Occipital lobe (tissue), 2 donors: ENCODE measurements around the gene MAP1S. TPM values are rescaled to one million over a fixed set of nuclear protein-coding genes. Genes with fewer than 3 reads are reported as not detected.

ENCODE experiments used
- DNase-seq: peaks from one replicate; lab custom pipeline; 2025; lab: John Stamatoyannopoulos, UW
- total RNA-seq: library from RNA; depleted of rRNA; stranded (reverse); fragments of >200 nt; gene quantifications from one replicate; pipeline ENCODE4 v1.2.3, GENCODE V29; 2014

MAP1S gene
- total RNA-seq, 1 donor from 2014 or later = 42.0 TPM

DNA sequence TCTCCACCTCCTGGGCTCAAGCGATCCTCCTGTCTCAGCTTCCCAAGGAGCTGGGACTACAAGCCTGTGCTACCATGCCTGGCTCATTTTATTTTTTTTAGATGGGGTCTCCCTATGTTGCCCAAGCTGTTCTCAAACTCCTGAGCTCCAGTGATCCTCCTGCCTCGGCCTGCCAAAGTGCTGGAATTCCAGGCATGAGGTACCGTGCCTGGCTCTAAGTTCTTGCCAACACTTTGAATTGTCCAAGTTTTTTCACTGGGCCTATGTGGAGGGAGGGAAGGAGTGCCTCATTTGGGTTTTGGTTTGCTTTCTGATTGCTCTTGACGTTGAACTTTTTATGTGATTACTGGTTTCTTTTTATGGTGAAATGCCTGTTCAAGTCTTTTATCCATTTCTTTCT lies 26.7 kb upstream of the MAP1S start:
- no peak for DNase-seq

DNA sequence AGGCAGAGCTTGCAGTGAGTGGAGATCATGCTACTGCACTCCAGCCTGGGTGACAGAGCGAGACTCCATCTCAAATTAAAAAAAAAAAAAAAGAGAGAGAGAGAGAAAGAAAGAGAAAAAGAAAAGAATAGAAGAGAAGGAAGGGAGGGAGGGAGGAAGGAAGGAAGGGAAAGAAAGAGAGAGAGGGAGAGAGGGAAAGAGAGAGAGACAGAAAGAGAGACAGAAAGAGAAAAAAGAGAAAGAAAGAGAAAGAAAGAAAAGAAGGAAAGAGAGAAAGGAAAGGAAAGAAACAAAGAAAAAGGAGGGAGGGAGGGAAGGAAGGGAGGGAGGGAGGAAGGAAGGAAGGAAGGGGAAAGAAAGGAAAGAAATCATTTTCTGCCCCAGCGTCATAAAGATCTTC lies 24.1 kb upstream of the MAP1S start:
- no peak for DNase-seq

DNA sequence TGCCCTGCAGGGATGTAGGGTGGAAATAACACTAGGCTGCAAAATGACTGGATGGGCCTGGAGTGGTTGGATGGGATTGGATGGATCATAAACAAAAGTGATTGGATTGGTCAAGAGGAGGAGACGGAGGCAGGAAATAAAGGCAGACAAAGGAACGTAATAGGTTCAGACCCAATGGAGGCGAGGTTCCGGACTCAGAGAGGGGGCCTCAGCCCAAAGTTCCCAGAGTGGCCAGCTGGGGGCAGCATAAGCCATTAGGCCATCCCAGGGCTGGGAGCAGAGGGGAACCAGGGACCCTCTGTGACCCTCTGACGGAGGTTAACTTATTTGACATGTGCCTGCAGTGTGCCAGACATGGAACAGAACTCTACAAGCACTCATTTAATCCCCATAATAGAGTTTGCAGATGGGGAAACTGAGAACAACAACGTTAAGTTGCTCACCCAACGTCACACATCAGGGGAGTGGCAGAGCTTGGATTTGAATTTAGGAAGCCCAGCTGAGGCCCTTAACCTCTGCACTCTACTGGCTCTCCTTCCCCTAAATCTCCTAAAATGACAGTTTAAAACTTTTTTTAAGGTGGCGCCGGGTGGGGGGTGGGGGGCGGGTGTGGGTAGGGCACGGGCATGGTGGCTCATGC lies 15.3 kb upstream of the MAP1S start:
- DNase-seq = no peak

DNA sequence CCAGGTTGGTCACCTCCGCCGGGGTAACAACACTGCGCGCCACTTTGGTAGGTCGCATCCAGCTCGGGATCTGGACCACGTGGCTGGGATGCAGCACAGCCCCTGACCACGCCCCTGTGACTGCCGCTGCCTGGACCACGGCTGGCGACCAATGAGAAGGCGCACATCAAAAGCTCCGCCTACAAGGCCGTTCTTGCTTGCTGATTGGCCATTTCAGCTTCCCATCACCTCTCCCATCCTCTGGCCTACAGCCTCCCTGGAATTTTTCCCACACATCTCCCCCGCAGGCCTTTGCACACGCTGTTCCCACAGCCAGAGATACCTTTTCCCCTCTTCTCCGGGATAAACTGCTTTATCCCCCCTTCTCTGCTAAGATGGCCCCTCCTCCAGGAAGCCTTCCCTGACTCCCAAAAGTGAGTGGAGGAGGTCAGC lies 12.5 kb upstream of the MAP1S start:
- peak; percentile 64 for DNase-seq

DNA sequence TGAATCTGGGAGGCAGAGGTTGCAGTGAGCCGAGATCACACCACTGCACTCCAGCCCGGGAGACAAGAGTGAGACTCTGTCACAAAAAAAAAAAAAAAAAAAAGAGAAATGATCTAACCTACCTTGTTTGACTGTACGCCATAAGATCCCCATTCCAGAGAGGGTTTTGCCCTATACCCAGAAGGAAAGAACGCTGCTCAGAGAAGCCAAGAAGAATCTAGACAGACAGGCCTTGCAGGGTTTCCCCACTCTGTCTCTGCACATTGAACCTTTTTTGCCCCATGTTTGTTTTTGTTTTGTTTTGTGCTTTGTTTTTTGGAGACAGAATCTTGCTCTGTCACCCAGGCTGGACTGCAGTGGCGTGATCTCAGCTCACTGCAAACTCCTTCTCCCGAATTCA lies 7.4 kb upstream of the MAP1S start:
- no peak for DNase-seq

DNA sequence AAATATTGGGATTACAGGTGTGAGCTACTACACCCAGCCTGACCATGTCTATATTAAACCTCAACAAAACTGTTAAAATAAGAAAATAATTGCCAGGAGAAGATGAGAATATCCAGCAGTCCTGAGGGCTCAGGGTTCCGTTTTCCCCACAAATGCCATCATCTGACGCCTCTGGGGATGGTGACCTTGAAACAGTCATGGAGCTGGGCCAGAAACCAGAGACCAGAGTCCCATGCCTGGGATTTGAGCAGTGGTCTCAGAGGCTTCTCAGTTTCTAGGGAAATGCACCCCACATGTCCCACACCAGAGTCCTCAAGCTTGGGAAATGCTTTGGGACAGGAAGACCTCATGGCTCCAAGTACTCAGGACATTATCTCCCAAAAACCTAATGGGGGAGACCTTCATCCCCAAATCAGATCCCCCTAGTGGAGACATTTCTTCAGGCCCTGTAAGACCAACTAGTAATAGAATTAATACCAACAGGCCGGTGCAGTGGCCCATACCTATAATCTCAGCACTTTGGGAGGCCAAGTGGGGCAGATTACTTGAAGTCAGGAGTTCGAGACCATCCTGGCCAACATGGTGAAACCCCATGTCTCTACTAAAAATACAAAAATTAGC lies 2.9 kb upstream of the MAP1S start:
- no peak for DNase-seq

DNA sequence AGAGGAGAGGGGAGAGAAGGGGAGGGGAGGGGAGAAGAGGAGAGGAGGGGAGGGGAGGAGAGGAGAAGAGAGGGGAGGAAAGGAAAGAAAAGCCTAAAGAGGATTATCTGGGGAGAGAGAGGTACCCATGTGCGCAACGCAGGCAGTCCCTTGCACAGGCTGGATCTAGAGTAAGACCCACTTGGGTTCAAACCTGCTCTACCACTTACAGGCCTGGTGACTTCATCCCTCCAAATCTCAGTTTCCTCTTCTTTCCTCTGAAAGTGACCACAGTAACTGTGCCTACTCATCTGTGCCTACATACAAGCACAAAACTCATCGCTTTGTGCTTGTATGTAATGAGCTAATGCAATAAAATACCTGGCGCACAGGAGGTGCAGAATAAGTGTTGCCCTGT lies 732 bp upstream of the MAP1S start:
- DNase-seq = no peak

DNA sequence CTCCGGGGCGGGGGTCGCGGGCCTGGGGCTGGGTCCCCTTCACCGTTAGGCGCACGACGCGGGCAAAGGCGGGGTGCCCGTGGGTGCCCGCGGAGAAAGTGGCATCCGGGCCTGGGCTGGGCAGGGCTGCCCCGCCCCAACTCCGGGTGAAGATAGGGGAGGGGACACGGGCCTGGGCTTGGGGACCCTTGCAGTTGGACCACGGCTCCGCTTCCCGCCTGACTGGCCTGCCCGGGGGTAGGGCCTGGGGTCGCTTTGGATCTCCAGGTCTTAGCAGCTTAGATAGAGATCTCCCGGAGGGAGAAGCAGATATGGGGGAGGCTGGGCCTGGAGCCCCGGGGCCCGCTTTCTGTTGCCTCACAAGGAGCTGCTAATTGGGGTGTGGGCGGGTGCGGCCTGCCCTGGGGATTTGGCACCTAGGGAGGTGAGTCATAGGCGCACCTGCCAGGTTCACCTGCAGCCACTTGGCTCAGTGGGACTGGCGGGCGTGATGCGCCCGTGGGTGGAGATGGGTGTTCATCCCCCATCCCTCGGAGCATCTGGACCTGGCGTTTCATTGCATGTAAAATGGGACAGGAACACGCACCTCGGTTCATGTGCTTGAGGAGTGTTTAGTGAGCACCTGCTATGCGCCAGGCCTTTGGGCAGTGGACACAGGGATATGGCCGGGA lies 585 bp downstream of the MAP1S start:
- peak; percentile 69 for DNase-seq

DNA sequence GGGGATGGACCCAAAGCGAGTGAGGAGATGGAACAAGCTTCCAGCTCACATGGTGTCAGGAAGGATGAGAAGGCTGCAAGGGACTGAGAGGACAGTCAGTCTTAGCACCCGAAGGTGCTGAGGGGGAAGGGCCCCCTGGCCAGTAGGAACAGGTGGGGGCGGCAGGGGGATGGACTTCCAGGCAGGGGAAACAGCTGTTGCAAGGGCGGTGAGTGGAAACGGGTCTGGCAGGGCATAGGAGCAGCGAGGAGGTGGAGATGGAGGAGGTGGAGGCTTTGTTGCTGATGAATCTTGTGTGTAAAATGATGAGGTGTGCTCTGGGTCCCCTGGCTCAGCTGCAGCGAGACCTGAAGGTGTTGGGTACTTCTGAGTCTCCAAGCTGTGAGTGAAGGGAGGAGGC lies 1.2 kb downstream of the MAP1S start:
- DNase-seq = peak; percentile 57

DNA sequence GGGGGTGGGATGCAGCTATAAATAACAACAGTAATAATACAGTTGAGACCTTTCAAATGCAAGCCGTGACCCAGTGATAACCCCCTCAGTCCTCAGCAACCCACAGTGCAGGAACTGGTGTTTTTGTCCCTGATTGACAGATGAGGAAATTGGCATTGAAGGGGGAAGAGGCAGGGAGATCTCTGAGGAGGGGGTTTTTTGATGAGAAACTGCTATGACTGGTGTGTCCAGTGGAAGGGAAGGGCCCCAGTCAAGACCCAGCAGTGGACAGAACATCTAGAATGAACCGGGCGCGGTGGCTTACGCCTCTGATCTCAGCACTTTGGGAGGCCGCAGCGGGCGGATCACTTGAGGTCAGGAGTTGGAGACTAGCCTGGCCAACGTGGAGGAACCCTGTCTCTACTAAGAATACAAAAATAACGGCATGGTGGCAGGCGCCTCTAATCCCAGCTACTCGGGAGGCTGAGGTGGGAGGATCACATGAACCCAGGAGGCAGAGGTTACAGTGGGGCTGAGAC lies 1.9 kb downstream of the MAP1S start:
- no peak for DNase-seq

DNA sequence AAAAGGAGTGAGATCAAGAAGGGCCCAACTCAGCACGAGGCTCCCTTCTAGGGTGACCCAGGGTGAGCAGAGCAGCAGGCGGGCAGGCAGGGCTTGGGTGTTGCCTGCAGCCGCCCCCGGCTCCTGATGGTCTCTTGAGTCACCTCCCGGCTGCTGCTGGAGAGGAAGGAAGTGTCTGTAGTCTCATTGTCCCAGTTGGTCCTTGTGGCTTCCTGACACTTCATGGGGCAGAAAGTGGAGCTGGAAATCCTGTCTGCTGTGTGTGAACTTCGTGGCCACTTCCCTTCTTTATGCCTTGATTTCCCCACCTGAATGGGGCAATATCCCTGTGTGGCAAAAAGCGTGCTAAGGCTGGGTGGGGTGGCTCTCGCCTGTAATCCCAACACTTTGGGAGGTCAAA lies 2.5 kb downstream of the MAP1S start:
- DNase-seq = no peak

DNA sequence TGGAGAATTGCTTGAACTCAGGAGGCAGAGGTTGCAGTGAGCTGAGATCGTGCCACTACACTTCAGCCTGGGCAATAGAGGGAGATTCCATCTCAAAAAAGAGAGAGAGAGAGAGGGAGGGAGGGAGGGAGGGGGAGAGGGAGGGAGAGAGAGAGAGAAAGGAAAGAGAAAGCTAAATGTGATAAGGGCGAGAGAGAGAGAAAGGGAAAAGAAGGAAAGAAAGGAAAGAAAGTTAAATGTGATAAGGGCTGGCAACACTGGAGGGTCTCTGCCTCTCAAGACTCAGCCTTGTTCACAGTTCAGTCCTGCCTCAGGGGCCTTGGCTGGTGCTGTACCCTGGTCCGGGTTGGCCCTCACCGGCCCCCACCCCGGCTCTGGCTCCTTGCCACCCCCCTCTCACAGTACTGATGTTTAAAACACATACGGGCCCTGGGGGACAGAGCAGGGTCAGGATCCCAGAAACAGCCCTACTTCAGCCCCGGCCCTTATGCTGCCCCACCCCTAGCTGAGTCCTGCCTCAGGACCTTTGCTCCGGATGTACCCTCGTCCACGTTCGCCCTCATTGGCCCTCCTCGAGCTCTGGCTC lies 3.5 kb downstream of the MAP1S start:
- no peak for DNase-seq

DNA sequence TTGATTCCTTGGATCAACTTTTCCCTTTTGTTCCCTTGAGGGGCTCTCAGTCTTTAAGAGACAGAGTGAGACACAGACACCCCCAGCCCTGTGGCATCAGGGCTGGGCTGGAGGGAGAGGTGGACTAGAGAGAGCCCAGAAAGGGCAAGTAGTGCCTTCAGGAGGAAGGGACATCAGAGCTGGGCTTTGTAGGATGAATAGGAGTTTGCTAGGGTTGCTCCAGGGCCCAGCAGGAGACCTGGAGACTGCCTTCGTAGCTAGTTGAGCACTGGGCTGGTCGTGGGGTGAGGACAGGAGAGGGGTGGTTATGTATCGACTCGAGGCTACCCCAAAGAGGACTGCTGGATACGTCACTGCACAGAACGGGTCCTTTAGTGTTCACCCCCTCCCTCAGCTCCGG lies 5.4 kb downstream of the MAP1S start:
- DNase-seq = no peak

DNA sequence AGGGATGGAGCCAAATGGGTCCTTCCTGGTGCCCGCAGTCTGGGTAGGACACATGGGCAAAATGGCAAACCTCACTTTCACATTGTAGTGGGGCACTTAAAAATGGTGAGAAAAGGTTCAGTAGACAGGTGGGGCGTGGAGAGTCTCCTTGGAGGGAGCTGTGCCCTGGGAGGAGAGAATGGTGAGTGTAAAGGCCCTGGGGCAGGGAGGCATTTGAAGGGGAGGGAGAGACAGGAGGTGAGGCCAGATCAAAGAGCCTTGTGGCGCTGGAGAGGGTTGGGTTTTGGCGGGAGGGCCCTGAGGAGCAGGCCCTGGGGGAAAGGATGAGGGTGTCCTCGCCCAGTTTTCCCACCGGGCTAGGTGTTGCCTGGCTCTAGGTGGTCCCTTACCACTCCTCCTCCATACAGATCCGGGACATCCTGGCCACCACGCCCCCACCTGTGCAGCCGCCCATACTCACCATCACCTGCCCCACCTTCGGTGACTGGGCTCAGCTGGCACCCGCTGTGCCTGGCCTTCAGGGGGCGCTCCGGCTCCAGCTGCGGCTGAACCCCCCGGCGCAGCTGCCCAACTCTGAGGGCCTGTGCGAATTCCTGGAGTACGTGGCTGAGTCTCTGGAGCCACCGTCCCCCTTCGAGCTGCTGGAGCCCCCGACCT lies 6.3 kb downstream of the MAP1S start:
- no peak for DNase-seq

DNA sequence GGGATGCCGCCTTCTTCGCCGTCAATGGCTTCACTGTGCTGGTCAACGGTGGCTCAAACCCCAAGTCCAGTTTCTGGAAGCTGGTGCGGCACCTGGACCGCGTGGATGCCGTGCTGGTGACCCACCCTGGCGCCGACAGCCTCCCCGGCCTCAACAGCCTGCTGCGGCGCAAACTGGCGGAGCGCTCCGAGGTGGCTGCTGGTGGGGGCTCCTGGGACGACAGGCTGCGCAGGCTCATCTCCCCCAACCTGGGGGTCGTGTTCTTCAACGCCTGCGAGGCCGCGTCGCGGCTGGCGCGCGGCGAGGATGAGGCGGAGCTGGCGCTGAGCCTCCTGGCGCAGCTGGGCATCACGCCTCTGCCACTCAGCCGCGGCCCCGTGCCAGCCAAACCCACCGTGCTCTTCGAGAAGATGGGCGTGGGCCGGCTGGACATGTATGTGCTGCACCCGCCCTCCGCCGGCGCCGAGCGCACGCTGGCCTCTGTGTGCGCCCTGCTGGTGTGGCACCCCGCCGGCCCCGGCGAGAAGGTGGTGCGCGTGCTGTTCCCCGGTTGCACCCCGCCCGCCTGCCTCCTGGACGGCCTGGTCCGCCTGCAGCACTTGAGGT lies 7.0 kb downstream of the MAP1S start:
- no peak for DNase-seq

DNA sequence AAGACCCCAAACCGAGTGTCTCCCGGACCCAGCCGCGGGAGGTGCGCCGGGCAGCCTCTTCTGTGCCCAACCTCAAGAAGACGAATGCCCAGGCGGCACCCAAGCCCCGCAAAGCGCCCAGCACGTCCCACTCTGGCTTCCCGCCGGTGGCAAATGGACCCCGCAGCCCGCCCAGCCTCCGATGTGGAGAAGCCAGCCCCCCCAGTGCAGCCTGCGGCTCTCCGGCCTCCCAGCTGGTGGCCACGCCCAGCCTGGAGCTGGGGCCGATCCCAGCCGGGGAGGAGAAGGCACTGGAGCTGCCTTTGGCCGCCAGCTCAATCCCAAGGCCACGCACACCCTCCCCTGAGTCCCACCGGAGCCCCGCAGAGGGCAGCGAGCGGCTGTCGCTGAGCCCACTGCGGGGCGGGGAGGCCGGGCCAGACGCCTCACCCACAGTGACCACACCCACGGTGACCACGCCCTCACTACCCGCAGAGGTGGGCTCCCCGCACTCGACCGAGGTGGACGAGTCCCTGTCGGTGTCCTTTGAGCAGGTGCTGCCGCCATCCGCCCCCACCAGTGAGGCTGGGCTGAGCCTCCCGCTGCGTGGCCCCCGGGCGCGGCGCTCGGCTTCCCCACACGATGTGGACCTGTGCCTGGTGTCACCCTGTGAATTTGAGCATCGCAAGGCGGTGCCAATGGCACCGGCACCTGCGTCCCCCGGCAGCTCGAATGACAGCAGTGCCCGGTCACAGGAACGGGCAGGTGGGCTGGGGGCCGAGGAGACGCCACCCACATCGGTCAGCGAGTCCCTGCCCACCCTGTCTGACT lies 7.9 kb downstream of the MAP1S start:
- DNase-seq = no peak

DNA sequence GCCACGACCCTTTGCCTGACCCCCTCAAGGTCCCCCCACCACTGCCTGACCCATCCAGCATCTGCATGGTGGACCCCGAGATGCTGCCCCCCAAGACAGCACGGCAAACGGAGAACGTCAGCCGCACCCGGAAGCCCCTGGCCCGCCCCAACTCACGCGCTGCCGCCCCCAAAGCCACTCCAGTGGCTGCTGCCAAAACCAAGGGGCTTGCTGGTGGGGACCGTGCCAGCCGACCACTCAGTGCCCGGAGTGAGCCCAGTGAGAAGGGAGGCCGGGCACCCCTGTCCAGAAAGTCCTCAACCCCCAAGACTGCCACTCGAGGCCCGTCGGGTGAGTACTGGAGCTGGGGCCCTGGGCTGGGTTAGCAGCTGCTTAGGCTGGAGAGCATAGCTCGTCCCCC lies 8.6 kb downstream of the MAP1S start:
- DNase-seq = no peak

DNA sequence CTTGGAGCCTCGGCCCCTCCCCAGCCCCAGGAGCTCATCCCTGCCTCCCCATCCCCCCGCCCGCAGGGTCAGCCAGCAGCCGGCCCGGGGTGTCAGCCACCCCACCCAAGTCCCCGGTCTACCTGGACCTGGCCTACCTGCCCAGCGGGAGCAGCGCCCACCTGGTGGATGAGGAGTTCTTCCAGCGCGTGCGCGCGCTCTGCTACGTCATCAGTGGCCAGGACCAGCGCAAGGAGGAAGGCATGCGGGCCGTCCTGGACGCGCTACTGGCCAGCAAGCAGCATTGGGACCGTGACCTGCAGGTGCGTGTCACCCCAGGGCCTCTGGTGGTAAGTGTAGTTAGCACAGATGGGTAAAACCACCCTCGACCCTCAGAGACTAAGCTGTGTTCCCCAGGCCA lies 13.8 kb downstream of the MAP1S start:
- no peak for DNase-seq

DNA sequence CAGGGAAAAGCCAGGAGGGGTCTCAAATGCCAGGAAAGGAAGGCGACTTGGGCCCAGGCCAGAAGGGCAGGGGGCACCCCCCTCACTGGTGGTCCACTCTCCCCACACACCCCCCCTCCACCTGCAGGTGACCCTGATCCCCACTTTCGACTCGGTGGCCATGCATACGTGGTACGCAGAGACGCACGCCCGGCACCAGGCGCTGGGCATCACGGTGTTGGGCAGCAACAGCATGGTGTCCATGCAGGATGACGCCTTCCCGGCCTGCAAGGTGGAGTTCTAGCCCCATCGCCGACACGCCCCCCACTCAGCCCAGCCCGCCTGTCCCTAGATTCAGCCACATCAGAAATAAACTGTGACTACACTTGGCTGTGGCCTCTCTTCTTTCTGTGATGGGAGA lies 14.9 kb downstream of the MAP1S start:
- no peak for DNase-seq

DNA sequence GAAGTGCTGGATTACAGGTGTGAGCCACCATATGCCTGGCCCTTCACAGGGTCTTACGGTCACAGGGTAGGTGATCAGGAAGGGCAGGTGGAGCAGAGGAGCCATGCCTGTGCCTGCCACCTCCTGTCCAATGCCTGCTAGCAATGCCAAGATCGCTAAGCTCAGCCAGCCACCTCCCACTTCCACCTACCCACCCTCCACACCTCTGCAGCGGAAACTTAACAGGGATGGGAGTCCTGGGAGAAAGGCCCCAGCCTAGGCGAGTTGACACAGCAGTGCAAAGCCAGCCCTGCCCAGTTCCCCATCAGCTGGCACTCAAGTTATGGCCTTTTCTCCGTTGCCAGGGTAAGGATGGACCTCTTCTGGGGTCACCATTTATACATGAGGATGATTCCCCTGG lies 16.1 kb downstream of the MAP1S start:
- no peak for DNase-seq

DNA sequence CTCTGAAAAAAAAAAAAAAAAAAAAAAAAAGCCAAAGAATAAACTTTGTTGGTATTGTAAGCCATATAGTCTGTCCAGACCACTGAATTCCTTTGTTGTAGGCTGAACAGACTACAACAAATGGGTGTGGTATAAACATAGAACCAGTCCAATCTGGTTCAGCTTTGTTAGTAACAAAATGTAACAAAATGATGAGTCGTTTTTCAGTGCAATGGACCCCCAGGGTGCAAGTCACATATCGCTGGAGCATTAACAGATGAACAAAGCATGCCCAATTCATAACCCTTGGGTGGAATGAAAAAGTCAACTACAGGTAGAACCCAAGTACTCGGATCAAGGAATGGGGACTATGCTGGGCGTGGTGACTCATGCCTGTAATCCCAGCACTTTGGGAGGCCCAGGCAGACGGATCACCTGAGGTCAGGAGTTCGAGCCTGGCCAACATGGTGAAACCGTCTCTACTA lies 18.4 kb downstream of the MAP1S start:
- no peak for DNase-seq
